Measurements from ENCODE around the gene CDC23.
"Not testable (repeated sequence)": the region's sequence is repeated elsewhere in the genome, so short reads cannot be mapped to it uniquely, and the experiment has no call there.

DNA sequence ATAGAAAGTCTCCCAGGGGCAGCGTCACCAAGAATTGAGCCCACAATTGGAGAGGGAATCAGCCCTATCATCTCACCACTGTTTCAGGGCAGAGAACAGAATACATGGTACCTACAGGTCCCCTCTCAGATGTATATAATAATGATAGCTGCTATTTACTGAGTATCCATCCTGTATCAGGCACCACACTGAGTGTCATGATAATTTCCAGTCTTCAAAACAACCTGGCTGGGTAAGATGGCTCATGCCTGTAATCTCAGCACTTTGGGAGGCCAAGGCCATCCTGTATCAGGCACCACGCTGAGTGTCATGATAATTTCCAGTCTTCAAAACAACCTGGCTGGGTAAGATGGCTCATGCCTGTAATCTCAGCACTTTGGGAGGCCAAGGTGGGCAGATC, 34.7 kb upstream of the CDC23 start:
- not testable (repeated sequence) for TF ChIP-seq CTCF (IDR thresholded peaks at IDR 0.05 in 2 of 3, conservative IDR thresholded peaks at IDR 0.05 in 1 of 3; ENCODE audit: borderline replicate concordance in 1 of 3, insufficient read depth in 1 of 3, low read depth in 2 of 3, low read length in 2 of 3); POLR2A (IDR thresholded peaks at IDR 0.05; ENCODE audit: borderline replicate concordance, extremely low read depth, insufficient read depth, insufficient read length); YY1 (IDR thresholded peaks at IDR 0.05; ENCODE audit: extremely low read depth, insufficient replicate concordance, low read depth, low read length); FOSL1 (IDR thresholded peaks at IDR 0.05; ENCODE audit: low read depth); EZH2 (IDR thresholded peaks at IDR 0.05); RAD21 (IDR thresholded peaks at IDR 0.05; ENCODE audit: low read depth)

Measured in HCT116 (cell line).